HG03439 (cell line): ENCODE results near the gene ARHGAP24.
"Not testable (repeated sequence)": the region's sequence is repeated elsewhere in the genome, so short reads cannot be mapped to it uniquely, and the experiment has no call there.

Source experiments
- ATAC-seq: cut with Tn5 transposase; IDR thresholded peaks from one replicate; pipeline ENCODE4 v1.9.1; 2021; ENCODE audit warnings: mild to moderate bottlenecking, moderate library complexity; ENCODE audit not compliant: unreplicated experiment

ARHGAP24 gene

DNA sequence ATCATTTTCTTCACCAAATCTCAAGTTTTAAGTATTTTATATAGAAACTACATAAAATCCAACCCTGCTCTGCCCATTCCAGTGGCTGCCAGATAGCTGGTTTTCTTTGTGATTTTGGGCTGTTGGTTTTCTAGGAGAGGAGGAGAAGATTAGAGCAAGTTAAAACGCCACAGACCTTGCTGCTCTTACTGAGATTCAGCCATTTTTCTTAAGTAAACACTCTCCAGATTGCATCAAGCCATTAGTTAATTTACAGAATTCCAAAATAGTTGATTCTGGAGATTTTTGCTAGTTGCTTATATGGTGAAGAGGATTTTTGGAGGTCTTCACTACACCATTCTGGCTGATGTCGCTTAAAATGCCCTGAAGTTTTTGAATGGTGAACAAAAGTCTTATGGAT is 518.7 kb downstream of the ARHGAP24 start:
- ATAC-seq: no peak

DNA sequence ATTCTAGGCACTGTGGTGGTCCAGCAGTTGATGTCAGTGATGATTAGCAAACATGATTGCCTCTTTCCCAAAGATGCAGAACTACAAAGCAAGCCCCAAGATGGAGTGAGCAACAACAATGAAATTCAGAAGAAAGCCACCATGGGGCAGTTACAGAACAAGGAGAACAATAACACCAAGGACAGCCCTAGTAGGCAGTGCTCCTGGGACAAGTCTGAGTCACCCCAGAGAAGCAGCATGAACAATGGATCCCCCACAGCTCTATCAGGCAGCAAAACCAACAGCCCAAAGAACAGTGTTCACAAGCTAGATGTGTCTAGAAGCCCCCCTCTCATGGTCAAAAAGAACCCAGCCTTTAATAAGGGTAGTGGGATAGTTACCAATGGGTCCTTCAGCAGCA is 519.6 kb downstream of the ARHGAP24 start:
- no peak for ATAC-seq

DNA sequence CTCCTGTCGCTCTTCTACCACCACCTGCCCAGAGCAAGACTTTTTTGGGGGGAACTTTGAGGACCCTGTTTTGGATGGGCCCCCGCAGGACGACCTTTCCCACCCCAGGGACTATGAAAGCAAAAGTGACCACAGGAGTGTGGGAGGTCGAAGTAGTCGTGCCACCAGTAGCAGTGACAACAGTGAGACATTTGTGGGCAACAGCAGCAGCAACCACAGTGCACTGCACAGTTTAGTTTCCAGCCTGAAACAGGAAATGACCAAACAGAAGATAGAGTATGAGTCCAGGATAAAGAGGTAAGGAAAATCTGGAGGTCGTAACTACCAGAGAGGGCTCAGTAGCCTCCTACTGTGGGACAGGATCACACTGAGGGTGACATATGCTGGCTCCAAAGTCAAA is 520.4 kb downstream of the ARHGAP24 start:
- no peak for ATAC-seq

DNA sequence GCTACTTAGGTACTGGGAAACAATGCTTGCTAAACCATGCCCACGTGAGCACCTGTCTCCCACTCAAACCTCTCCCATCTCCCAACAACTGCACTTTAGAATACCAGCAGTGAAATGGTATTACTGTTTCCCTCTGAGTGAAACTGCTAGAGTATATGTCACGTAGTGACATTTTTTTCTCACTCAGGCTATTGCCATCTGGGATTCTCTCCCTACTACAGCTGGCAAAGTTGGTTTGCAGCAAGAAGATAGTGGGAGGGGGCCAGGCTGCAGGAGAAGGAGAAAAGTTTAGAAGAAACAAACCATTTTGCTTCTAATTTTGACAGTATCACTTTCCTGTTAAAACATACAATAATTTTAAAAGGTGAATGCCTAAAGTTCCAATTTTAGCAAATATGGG is 526.6 kb downstream of the ARHGAP24 start:
- no peak for ATAC-seq

DNA sequence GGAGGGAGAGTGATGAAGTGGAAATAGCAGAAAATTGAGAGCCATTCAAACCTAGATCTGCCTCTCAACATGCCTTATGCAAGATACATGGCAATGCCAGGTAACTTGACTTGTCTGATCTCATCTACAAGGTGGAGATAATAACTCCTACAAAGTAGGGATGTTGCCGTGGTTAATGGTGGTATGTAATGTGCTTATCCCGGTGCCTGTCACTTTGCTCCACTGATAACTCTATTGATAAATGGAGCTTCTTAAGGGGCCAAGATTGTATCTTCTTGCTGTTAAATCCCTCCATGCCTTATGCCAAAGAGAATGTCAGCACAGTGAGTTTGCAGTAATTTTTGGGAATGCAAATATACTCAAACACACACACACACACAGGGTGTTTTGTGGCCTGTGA is 529.1 kb downstream of the ARHGAP24 start:
- no peak for ATAC-seq

DNA sequence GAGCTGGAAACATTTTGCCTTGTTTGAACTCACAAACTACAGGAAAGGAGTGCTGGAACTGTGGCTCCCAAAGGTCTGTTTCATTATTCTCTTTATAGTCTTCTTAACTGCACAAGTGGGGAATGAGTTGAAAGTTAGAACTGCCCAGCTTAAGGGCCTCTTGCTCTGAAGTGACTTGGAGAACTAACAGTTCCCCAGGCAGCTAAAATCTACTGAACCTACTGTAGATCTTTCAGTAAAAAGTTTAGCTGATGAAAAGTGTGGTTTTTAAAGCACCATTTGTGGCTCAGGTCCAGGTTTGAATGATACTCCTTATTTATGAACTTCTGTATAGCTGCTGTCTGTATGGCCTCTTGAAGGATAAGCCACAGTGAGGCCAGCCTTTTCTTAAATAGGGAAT is 531.1 kb downstream of the ARHGAP24 start:
- no peak for ATAC-seq

DNA sequence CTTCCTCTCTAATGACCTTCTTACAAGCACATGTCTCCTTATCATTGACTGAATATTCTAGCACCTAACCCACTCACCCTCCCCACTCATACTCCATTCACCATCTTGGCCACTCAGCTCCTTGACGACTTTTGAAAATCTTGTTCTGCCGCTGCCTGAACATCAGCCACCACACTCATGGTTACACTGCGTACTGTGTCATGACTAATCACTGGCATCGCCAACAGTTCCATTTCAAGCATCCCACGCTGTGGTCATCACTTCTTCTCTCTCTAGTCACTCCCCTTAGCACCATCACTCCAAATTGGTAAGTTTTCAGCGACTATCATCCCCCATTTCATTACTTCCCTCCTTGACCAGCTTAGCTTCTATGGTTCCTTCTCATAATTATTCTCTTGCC is 532.1 kb downstream of the ARHGAP24 start:
- ATAC-seq: no peak

DNA sequence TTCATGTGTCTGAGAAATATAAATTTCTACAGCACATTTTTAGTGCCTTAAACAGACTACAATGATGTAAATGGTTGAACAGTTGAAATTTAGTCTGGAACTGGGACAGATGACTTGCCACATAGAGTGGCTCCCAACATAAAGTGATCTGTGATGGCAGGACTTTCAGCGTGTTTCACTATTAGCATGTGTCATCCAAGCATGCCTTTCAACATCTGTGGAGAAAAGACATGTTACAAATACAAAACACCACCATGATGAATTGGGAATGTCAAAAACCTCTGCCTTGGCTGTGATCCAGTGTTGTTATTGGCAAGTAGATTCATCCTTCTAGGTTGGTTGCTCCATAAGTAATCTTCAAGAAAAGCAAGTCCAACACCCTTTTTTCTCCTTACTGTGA is 536.2 kb downstream of the ARHGAP24 start:
- no peak for ATAC-seq

DNA sequence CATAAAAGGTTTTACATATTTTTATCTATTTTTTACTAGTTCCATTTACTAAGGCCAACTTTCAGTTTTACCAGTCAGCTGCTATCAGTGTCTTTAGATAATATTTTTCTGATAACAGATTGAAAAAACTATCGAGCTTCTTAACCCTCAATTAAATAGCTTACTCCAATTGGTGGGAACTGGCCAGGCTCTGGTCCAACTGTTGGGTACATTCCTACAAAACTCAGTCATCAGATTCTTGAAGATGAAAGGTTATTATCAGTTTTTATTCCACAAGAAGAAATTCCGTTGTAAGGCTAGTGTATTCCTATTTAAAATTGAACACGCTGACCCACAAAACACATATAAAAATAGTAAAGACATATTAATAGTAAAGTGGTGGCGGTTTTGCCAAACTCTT is 538.7 kb downstream of the ARHGAP24 start:
- no peak for ATAC-seq

DNA sequence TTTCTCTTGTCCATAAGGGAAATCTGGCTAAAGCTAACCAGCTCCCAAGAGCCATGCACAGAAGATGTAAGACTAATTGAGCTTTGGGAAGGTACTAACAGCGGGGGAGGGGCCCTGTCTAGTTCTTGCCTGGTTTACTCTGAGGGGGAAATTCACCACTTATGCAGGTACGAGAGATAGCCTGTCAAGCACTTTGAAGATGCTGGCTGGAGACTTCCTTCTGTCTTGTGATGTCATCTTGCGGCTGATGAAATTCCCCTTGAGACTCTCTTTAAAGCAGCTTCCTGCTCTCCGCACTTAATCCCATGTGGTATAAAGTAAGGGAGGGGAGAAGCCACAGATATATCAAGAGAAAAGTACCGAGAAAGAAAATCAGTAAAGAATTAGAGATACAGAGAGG is 539.6 kb downstream of the ARHGAP24 start:
- ATAC-seq: peak; percentile 82

DNA sequence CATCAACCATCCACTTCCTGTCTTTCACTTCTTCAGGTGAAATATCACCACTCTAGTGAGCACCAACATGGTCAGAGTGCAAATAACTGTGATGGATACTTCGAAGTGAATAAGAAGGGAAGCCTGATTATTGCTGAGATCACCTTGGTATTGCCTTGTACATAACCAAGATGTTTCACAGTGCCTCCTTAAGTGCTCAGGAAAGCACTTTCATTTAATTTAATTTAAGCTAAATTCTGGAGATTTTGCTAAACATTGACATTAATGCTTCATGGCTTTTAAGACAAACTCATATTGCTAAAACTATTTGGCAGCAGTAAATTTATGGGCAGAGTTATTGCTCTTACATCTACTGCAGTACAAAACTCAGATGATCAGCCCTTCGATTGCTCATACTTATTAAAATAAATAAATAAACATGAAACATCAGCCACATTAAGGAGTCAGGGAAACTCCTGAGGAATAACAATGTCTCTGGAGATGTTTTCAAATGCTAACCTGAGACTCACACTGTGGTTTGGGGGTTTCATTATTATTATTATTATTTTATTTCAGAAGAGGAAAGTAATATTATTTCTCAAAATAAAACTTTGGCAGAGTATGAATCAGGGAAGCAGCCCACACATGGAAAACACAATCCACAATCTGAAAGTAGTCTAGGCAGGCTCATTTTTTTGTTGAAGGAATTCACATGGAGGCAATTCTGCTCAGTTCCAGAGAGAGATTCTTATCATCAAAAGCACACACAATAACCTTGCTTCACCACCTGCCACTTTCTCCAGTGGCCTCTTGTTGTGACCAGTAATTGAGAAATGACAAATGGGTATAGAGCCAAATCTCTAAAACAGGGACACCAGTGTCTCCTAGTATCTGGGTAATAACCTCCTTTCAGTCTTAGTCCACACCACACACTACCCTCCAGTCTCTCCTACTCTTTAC is 540.7 kb downstream of the ARHGAP24 start:
- no peak for ATAC-seq

DNA sequence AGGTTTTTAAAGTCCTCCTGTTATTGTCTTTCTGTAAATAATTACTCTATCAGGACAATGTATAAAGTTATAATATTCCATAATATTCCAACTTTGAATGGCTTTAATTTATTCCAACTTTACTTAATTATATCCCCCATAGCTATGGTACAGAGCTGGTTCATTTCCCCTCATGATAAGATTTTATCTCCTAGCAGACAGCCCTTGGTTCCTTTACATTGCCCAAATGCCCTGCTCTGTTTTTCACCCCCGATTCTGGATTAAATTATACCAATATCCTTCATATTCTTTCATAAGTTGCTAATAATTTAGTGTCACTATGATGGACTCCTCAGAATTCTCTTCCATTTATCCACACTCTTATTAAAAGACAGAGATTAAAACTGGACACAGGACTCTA is 544.4 kb downstream of the ARHGAP24 start:
- ATAC-seq: no peak

DNA sequence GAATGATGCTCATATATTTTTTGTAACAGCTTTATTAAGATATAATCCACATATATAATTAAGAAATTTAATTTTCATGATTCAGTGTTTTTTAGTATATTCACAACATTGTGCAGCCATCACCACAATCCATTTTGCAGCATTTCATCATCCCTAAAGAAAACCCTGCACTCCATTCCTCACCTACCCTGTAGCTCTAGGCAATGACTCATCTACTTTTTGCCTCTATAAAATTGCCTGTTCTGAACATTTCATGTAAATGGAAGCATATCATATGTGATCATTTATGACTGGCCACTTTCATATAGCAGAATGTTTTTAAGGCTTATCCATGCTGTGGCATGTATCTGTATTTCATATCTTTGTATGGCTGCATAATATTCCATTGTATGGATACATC is 545.0 kb downstream of the ARHGAP24 start:
- ATAC-seq: no peak

DNA sequence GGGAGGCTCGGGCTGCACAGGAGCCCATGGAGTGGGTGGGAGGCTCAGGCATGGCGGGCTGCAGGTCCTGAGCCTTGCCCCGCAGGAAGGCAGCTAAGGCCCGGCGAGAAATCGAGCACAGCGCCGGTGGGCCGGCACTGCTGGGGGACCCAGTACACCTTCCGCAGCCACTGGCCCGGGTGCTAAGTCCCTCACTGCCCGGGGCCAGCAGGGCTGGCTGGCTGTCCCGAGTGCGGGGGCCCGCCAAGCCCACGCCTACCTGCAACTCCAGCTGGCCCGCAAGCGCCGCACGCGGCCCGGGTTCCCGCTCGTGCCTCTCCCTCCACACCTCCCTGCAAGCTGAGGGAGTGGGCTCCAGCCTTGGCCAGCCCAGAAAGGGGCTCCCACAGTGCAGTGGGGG is 546.7 kb downstream of the ARHGAP24 start:
- not testable (repeated sequence) for ATAC-seq

DNA sequence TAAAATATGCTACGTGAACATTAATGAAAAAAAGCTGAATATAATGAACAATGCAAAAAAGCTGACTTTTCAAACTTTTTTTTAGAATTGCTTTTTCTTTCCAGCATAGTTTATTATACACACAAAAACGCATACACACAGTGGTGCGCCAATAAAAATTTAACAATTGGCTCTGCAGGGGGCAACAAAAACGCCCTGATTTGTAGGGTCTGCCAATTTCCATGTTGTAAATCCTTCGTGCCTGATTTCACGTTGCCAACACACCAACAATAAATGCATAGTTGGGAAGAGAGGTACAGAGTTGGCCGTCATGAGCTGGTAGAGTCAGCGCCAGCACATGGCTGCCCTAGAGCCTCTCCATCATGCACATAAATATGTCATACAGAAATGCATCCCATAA is 551.8 kb downstream of the ARHGAP24 start:
- ATAC-seq: no peak

DNA sequence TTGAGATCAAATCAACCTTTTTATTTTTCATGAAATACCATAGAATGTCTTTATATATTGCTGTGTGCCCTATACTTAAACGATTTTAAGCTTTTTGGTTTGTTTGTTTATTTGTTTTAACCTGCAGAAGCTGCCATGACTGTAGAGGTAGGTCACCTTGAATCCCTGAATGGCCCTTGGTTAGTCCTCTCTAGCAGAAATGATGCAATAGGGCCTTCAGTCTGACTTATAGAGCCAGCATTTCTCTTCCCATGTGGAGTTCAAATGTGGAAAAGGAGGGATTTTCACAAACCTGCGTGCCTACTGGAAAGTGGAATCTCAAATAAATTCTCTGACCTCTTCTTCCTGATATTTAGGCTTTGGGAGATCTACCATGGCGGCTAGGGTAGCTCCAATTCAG is 557.0 kb downstream of the ARHGAP24 start:
- ATAC-seq: no peak

DNA sequence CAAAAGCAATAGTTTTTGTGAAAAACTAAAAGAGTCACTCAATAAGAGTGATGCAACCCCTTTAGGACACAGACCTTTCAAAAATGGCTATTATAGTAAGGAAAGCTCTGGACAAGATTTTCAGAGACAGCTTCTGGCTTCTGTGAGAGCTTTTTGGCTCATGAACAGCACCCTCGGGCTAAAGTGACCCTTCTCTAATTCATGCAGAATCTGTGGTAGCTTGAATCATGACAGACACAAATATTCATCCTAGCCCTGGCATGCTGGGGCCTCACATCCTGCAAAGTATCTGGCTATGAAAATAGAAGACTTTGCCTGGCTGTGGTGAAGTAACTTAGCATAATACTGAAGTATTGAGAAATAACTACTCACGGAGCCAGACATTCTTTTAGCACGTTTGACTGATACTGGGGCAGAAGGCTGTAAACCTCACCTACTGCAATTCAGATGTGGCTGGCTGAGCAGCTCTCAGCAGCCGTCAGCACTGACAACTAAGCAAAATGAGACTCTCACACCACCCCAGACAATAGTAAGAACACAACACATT is 557.6 kb downstream of the ARHGAP24 start:
- no peak for ATAC-seq

DNA sequence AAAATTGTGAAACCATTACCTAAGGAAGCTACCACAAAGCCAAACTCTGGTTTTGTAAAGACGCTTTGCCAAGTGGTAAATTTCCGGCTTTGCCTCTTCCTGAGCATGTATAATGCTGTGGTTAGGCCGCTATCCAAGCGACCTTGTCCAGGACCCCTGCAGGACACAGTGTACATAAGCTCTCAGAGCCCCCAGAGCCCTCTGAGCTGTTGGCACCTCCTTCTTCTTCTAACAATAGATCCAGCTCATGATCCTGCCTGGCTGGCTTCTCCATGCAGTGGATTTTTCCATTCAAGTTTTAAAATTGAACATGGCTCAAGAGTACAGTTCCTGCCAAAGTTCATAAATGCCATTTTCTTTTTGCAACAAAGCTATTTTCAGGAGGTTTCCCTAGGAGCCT is 558.2 kb downstream of the ARHGAP24 start:
- no peak for ATAC-seq

DNA sequence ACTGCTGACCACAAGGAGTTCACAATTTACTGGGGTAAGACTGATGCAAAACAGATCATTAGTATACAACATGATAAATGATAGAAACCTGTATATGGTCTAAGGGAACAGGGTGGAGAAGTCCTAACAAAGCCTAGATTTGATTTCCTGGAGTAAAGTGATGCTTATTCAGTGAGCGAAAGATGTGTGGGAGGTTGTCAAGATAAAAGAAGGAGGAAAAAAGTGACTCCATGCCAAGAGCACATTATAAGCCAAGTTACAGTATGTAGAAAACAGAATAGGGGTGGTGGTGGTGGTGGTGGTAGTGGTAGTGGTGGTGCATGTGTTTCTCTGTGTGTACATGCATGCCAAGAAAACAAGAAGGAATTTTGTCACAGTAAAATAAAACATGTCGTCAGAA is 559.7 kb downstream of the ARHGAP24 start:
- no peak for ATAC-seq

DNA sequence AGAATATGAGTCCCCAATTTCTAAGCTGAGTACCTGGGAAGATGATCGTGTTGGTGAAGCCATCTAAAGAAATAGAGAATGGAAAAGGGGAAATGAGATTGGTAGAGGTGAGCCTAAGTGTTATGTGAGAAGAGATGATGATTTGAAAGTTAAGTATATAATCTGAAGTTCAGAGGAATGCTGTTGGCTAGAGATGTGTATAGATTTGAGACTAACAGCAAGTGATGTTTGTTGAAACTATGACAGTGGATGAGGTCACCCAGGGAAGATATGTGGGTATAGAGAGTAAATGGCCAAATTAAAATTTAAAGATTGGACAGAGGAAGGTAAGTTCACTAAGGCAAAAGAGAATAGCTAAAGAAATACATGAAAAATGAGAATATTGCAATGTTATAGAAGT is 560.7 kb downstream of the ARHGAP24 start:
- ATAC-seq: no peak

DNA sequence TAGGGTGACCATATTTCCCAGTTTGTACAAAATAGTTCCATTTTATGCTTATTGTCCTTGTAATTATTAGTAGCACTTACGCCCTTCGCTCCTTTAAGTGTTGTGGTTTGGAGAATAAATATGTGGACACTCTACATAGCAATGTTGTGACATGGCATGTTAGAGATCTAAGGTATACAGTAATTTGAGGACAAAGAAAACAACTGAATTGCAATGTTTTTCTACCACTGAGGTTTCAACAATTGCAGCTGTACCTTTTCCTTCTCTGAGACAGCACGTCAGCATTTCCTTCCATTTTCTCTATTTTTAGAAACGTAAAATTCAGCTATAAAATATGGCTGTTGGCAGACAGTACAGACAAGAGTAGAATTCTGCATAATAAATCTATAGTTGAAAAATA is 561.8 kb downstream of the ARHGAP24 start:
- ATAC-seq: no peak

DNA sequence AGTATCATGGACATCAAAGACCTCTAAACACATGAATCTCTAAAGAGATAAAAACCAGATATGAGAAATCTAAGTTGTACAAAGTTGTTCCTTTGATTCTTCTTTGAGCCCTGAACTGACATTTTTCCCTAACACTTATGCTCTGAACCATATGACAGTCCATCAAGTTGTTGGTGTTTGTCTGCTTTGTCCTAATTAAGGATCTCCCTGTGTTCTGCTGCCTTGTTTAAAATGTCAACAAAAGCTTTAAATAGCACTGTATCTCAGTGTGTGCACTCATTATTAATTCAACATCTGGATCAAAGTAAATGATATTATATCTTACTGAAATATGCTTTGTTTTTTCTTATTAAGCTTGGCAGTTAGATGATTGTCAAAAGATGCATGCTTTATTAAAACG is 563.1 kb downstream of the ARHGAP24 start:
- ATAC-seq: no peak
